Epithelial cell of esophagus (primary cell): Measurements from ENCODE around the gene SHC3.
"Not testable (repeated sequence)": the region's sequence is repeated elsewhere in the genome, so short reads cannot be mapped to it uniquely, and the experiment has no call there.

Experiments used
- DNase-seq: peaks from one replicate; pipeline ENCODE4 v3.0.0; 2010; ENCODE audit warnings: low read depth
- H3K4me3 ChIP-seq: 2 replicates; pipeline ENCODE4 v1.5.1; 2011; ENCODE audit warnings: mild to moderate bottlenecking, low read length, control low read depth
- CTCF ChIP-seq: IDR thresholded peaks from 2 replicates; pipeline ENCODE4 v1.5.1; 2011; ENCODE audit warnings: low read depth, mild to moderate bottlenecking, low read length, control low read depth, inconsistent platforms; ENCODE audit not compliant: insufficient read depth; ENCODE audit errors: missing control alignments

Gene SHC3

DNA sequence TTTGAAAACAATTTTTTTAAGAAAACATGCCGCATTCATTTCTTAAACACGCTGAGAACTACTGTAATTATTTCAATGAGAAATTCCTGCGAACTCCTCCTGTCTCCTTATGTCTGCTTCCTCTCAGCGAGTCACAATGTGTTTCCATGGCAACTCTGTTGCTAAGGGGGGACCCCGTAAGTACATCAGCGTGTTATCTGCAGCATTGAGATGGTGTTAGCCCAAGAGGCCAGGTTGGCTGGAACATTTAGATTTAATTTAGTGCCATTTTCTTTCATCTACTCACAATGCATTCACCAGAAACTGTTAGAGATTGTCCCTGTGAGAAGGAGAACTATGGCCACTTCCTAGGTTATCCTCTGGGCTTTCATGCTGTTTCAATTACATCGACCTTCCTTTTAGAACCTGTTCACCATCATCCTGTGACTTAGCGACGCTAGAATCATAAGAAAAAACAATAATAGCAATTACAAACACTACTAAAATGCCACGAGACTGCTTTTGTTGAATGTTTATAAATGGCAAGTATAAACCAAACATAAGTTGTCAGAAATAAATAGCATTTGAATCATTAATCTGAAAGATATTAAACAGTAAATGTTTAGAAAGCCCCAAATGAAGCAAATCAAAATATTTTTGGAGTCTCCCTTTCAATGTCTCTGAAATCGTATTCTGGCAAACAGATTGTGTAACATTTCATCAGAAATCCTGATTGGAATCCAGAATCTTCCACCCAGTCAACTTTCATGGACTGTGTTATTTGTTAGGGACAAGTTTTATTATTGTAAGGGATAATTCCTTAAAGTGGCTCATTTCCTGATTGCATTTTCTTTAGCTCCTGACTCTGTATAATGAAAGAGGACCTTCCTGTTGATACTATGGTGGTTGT lies 39.7 kb upstream of the SHC3 start:
- TF ChIP-seq CTCF: no peak
- H3K4me3 ChIP-seq: no peak overlapping the region
- DNase-seq: no peak

DNA sequence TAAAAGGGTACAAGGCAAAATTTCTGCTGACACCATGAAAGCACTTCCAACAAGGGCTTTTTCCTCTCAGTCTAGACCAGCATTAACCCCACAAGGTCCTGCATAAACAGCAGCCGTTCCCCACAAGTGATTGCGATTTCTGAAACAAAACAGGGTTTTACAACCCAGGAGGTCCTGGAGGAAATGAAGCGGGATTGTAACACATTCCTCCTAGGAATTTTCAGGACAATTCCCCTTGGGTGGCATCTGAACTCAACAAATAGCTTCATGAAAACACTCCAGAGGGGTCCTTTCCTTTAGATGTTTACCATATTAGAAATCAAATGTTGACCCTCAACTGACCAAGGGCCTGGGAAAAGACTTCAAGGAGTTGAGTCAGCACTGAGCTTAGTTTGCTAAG lies 36.7 kb upstream of the SHC3 start:
- no peak overlapping the region for H3K4me3 ChIP-seq
- no peak for DNase-seq
- no peak for TF ChIP-seq CTCF

- no peak for TF ChIP-seq CTCF
- no peak for DNase-seq
- no peak overlapping the region for H3K4me3 ChIP-seq
These were observed 34.8 kb upstream of the SHC3 start for GRCh38 chr9:89213396-89213880.

GRCh38 chr9:89212171-89212570 lies 33.6 kb upstream of the SHC3 start:
- no peak for TF ChIP-seq CTCF
- no peak for DNase-seq
- no peak overlapping the region for H3K4me3 ChIP-seq

GRCh38 chr9:89209311-89209710 lies 30.7 kb upstream of the SHC3 start:
- H3K4me3 ChIP-seq, DNase-seq: not testable (repeated sequence)

DNA sequence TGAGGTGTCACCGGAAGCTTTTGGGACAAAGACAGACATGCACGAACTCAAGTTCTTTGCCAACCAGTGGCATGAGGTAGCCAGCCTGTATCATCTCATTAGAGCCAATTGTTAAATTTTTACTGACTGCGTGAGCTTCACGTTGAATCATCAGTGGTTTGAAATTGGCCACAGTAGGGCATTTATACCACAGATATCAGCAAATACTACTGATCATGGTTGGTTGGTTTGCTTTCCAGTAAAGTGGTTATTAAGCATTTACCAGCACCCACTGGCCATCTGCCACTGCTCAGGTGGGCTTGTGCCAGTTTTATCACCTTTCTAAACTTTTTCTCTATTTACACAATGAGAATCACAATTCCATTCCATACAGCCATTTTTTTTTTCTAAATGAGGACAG lies 28.4 kb upstream of the SHC3 start:
- TF ChIP-seq CTCF: no peak
- DNase-seq: no peak
- no peak overlapping the region for H3K4me3 ChIP-seq

GRCh38 chr9:89204801-89205200 lies 26.2 kb upstream of the SHC3 start:
- peak; percentile 6 for DNase-seq
- TF ChIP-seq CTCF: no peak
- H3K4me3 ChIP-seq: no peak overlapping the region
